GM12878 (cell line): ENCODE results near the gene KLK2. TPM values are rescaled to one million over a fixed set of nuclear protein-coding genes. Genes with fewer than 3 reads are reported as not detected.
A peak's percentile ranks its signal among the peaks of the same experiment; 100 is the strongest.

Experiments
- CHD2 ChIP-seq: IDR thresholded peaks from 2 replicates; pipeline ENCODE4 v1.6.1; 2011; ENCODE audit warnings: low read depth, low read length, improper control_type of control experiment, borderline replicate concordance
- HDGF ChIP-seq: fragments of 450-650 bp; IDR thresholded peaks from 2 replicates; pipeline ENCODE4 v1.6.1; 2016; ENCODE audit warnings: antibody characterized with exemption
- IKZF2 ChIP-seq, 2 experiments: fragments of 450-650 bp; IDR thresholded peaks; 2 replicates each; pipeline ENCODE4 v1.6.1; 2017; ENCODE audit warnings: mild to moderate bottlenecking in 2 of 2, moderate library complexity in 2 of 2
- MTA2 ChIP-seq: fragments of 450-650 bp; IDR thresholded peaks from 2 replicates; pipeline ENCODE4 v1.6.1; 2016; ENCODE audit warnings: low read depth, mild to moderate bottlenecking, moderate library complexity
- MTA3 ChIP-seq: IDR thresholded peaks from 2 replicates; pipeline ENCODE4 v1.6.1; 2012; ENCODE audit warnings: low read length, inconsistent platforms, borderline replicate concordance
- RB1 ChIP-seq: fragments of 450-650 bp; formaldehyde crosslinking; IDR thresholded peaks from 2 replicates; pipeline ENCODE4 v1.6.1; 2017; ENCODE audit warnings: mild to moderate bottlenecking, borderline replicate concordance
- TCF3 ChIP-seq: IDR thresholded peaks from 2 replicates; pipeline ENCODE4 v1.6.1; 2012; ENCODE audit warnings: low read depth, mild to moderate bottlenecking, low read length, borderline replicate concordance; ENCODE audit not compliant: insufficient read depth
- YBX1 ChIP-seq: fragments of 450-650 bp; IDR thresholded peaks from 2 replicates; pipeline ENCODE4 v1.6.1; 2016; ENCODE audit warnings: antibody characterized with exemption
- polyA plus RNA-seq, 11 experiments: library from polyadenylated mRNA; depleted of rRNA in 4 of 11; unstranded in 6 of 11; stranded (reverse) in 5 of 11; fragments of >200 nt; fragmentation: Nextera tagmentation in 4 of 11; fragmentation: Illumina TruSeq in 1 of 11; extraction: Ambion mirVana in 4 of 11; extraction: Trizol in 1 of 11; gene quantifications; 1 replicate in 1 of 11; 2 replicates in 10 of 11; pipeline versions ENCODE4 v1.2.1 to v1.2.3, GENCODE V29; 2011 to 2016; ENCODE audit warnings: inconsistent platforms in 2 of 11, missing spikeins in 2 of 11, low read depth in 1 of 11
- total RNA-seq, 4 experiments: library from RNA; depleted of rRNA in 3 of 4; stranded (reverse); fragments of >200 nt in 3 of 4; fragmentation: Illumina TruSeq in 1 of 4; extraction: Trizol in 1 of 4; gene quantifications; 2 replicates each; pipeline versions ENCODE4 v1.2.1 to v1.2.3, GENCODE V29; 2013 to 2021
- TF ChIP-seq, protein P1 (sequence below): fragments of 450-650 bp; formaldehyde crosslinking; IDR thresholded peaks from 2 replicates; pipeline ENCODE4 v1.4.0; 2020; ENCODE audit warnings: mild to moderate bottlenecking, moderate library complexity
- TF ChIP-seq, protein P2 (sequence below): fragments of 450-650 bp; IDR thresholded peaks from 2 replicates; pipeline ENCODE4 v1.6.1; 2018; ENCODE audit warnings: mild to moderate bottlenecking, low read depth, moderate library complexity; ENCODE audit not compliant: partially characterized antibody
- TF ChIP-seq, protein P3 (sequence below): fragments of 450-650 bp; IDR thresholded peaks from 2 replicates; pipeline ENCODE4 v1.6.1; 2016; ENCODE audit warnings: mild to moderate bottlenecking
- TF ChIP-seq, protein P4 (sequence below): IDR thresholded peaks from 2 replicates; pipeline ENCODE4 v1.6.1; 2012; ENCODE audit warnings: mild to moderate bottlenecking, low read depth, low read length
- TF ChIP-seq, protein P5 (sequence below): fragments of 450-650 bp; IDR thresholded peaks from 2 replicates; pipeline ENCODE4 v1.6.1; 2017; ENCODE audit warnings: mild to moderate bottlenecking, moderate library complexity

KLK2 gene
- total and polyA plus RNA-seq, 10 of the 15 experiments (the other 5 are each of a cell fraction or from before 2014, with no cell fraction given) = 0.19 to 3.1 (median 1.2) TPM

DNA sequence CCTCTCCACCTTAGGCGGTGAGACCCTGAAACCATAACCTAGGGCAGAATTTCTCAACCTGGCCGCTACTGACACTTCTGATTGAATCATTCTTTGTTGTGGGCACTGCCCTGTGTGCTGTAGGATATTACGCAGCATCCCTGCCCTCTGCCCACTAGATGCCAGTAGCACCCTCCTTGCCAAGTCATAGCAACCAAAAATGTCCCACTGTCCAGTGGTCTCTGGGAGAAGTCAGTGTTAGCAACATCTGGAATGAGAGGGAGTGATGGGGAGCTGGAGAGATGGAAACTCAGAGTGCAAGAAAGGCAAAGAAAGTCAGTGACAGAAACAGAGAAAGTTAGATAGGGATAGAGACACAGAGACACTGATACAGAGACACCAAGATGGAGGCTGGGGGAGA lies 24.4 kb downstream of the KLK2 start (continued):
- TF ChIP-seq, protein P1, sequence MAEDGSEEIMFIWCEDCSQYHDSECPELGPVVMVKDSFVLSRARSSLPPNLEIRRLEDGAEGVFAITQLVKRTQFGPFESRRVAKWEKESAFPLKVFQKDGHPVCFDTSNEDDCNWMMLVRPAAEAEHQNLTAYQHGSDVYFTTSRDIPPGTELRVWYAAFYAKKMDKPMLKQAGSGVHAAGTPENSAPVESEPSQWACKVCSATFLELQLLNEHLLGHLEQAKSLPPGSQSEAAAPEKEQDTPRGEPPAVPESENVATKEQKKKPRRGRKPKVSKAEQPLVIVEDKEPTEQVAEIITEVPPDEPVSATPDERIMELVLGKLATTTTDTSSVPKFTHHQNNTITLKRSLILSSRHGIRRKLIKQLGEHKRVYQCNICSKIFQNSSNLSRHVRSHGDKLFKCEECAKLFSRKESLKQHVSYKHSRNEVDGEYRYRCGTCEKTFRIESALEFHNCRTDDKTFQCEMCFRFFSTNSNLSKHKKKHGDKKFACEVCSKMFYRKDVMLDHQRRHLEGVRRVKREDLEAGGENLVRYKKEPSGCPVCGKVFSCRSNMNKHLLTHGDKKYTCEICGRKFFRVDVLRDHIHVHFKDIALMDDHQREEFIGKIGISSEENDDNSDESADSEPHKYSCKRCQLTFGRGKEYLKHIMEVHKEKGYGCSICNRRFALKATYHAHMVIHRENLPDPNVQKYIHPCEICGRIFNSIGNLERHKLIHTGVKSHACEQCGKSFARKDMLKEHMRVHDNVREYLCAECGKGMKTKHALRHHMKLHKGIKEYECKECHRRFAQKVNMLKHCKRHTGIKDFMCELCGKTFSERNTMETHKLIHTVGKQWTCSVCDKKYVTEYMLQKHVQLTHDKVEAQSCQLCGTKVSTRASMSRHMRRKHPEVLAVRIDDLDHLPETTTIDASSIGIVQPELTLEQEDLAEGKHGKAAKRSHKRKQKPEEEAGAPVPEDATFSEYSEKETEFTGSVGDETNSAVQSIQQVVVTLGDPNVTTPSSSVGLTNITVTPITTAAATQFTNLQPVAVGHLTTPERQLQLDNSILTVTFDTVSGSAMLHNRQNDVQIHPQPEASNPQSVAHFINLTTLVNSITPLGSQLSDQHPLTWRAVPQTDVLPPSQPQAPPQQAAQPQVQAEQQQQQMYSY = no peak
- TF ChIP-seq YBX1 (no peak), MTA3 (no peak; the same call in 1 of the 2 replicates), RB1 (0 out of 2 replicates have a peak, but pooled peaks have one; percentile 29), MTA2 (no peak), HDGF (peak; percentile 87; the same call in 1 of the 2 replicates), TCF3 (no peak), CHD2 (no peak), IKZF2 (IDR thresholded peaks at IDR 0.05) (no peak; a peak in 1 of 4 replicates)
- TF ChIP-seq, protein P2, sequence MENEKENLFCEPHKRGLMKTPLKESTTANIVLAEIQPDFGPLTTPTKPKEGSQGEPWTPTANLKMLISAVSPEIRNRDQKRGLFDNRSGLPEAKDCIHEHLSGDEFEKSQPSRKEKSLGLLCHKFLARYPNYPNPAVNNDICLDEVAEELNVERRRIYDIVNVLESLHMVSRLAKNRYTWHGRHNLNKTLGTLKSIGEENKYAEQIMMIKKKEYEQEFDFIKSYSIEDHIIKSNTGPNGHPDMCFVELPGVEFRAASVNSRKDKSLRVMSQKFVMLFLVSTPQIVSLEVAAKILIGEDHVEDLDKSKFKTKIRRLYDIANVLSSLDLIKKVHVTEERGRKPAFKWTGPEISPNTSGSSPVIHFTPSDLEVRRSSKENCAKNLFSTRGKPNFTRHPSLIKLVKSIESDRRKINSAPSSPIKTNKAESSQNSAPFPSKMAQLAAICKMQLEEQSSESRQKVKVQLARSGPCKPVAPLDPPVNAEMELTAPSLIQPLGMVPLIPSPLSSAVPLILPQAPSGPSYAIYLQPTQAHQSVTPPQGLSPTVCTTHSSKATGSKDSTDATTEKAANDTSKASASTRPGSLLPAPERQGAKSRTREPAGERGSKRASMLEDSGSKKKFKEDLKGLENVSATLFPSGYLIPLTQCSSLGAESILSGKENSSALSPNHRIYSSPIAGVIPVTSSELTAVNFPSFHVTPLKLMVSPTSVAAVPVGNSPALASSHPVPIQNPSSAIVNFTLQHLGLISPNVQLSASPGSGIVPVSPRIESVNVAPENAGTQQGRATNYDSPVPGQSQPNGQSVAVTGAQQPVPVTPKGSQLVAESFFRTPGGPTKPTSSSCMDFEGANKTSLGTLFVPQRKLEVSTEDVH = no peak
- TF ChIP-seq, protein P3, sequence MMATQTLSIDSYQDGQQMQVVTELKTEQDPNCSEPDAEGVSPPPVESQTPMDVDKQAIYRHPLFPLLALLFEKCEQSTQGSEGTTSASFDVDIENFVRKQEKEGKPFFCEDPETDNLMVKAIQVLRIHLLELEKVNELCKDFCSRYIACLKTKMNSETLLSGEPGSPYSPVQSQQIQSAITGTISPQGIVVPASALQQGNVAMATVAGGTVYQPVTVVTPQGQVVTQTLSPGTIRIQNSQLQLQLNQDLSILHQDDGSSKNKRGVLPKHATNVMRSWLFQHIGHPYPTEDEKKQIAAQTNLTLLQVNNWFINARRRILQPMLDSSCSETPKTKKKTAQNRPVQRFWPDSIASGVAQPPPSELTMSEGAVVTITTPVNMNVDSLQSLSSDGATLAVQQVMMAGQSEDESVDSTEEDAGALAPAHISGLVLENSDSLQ = peak; percentile 46; the same call in 1 of the 2 replicates
- TF ChIP-seq, protein P4, sequence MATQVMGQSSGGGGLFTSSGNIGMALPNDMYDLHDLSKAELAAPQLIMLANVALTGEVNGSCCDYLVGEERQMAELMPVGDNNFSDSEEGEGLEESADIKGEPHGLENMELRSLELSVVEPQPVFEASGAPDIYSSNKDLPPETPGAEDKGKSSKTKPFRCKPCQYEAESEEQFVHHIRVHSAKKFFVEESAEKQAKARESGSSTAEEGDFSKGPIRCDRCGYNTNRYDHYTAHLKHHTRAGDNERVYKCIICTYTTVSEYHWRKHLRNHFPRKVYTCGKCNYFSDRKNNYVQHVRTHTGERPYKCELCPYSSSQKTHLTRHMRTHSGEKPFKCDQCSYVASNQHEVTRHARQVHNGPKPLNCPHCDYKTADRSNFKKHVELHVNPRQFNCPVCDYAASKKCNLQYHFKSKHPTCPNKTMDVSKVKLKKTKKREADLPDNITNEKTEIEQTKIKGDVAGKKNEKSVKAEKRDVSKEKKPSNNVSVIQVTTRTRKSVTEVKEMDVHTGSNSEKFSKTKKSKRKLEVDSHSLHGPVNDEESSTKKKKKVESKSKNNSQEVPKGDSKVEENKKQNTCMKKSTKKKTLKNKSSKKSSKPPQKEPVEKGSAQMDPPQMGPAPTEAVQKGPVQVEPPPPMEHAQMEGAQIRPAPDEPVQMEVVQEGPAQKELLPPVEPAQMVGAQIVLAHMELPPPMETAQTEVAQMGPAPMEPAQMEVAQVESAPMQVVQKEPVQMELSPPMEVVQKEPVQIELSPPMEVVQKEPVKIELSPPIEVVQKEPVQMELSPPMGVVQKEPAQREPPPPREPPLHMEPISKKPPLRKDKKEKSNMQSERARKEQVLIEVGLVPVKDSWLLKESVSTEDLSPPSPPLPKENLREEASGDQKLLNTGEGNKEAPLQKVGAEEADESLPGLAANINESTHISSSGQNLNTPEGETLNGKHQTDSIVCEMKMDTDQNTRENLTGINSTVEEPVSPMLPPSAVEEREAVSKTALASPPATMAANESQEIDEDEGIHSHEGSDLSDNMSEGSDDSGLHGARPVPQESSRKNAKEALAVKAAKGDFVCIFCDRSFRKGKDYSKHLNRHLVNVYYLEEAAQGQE = no peak
- TF ChIP-seq, protein P5, sequence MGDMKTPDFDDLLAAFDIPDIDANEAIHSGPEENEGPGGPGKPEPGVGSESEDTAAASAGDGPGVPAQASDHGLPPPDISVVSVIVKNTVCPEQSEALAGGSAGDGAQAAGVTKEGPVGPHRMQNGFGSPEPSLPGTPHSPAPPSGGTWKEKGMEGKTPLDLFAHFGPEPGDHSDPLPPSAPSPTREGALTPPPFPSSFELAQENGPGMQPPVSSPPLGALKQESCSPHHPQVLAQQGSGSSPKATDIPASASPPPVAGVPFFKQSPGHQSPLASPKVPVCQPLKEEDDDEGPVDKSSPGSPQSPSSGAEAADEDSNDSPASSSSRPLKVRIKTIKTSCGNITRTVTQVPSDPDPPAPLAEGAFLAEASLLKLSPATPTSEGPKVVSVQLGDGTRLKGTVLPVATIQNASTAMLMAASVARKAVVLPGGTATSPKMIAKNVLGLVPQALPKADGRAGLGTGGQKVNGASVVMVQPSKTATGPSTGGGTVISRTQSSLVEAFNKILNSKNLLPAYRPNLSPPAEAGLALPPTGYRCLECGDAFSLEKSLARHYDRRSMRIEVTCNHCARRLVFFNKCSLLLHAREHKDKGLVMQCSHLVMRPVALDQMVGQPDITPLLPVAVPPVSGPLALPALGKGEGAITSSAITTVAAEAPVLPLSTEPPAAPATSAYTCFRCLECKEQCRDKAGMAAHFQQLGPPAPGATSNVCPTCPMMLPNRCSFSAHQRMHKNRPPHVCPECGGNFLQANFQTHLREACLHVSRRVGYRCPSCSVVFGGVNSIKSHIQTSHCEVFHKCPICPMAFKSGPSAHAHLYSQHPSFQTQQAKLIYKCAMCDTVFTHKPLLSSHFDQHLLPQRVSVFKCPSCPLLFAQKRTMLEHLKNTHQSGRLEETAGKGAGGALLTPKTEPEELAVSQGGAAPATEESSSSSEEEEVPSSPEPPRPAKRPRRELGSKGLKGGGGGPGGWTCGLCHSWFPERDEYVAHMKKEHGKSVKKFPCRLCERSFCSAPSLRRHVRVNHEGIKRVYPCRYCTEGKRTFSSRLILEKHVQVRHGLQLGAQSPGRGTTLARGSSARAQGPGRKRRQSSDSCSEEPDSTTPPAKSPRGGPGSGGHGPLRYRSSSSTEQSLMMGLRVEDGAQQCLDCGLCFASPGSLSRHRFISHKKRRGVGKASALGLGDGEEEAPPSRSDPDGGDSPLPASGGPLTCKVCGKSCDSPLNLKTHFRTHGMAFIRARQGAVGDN = no peak
